ENCODE data around the gene AFF3. TPM values are rescaled to one million over a fixed set of nuclear protein-coding genes. Genes with fewer than 3 reads are reported as not detected.

The AFF3 gene
- total and polyA plus RNA-seq, 2 of the 8 experiments (the other 6 are each of a cell fraction or from before 2014, with no cell fraction given), result 0.27 to 3.0 TPM

GRCh38 chr2:99576775-99577174, 565.6 kb downstream of the AFF3 start:
- POLR2A ChIA-PET (ENCODE audit: partially characterized antibody), result no interaction called here
- no peak overlapping the region for H4K8ac ChIP-seq (ENCODE audit: extremely low read depth, insufficient read depth, low read length)

More at GRCh38 chr2:99576775-99577174, 565.6 kb downstream of the AFF3 start:
- Histone ChIP-seq H3K9me3 (ENCODE audit: insufficient read depth in 2 of 2, low read depth in 1 of 2, low read length in 1 of 2) (no peaks in the 10 kb centered on the region), H3K79me2 (ENCODE audit: control insufficient read depth in 1 of 2, insufficient read depth in 2 of 2, low read length in 2 of 2) (no peaks in the 10 kb centered on the region), H3K23ac (ENCODE audit: insufficient read length) (no peak overlapping the region), H2BK5ac (ENCODE audit: low read depth, low read length) (no peak overlapping the region), H3K27ac (ENCODE audit: low read depth, low read length) (no peak overlapping the region), H3K56ac (replicated peaks; ENCODE audit: insufficient read length, low read depth, low read length) (no peak overlapping the region), H2BK120ac (replicated peaks; ENCODE audit: low read depth, low read length) (no peak overlapping the region), H4K20me1 (replicated peaks in 1 of 2; ENCODE audit: control insufficient read depth in 1 of 2, insufficient read depth in 2 of 2, low read length in 2 of 2) (no peaks in the 10 kb centered on the region), H3K18ac (ENCODE audit: extremely low read depth, low read length) (no peak overlapping the region), H4K5ac (ENCODE audit: insufficient read length, low read depth, low read length) (no peak overlapping the region), H3K14ac (ENCODE audit: insufficient read length) (no peak overlapping the region), H3K4me3 (ENCODE audit: extremely low read depth in 1 of 4, insufficient read depth in 2 of 4, low read depth in 3 of 4, low read length in 4 of 4) (no peak overlapping the region), H3K79me1 (ENCODE audit: low read depth, low read length) (no peaks in the 10 kb centered on the region), H2BK20ac (ENCODE audit: low read length) (no peak overlapping the region), H2BK12ac (ENCODE audit: low read depth, low read length) (no peak overlapping the region), H3K36me3 (ENCODE audit: control insufficient read depth in 2 of 4, insufficient read depth in 4 of 4, low read length in 3 of 4) (no peaks in the 10 kb centered on the region), H3K27me3 (replicated peaks in 1 of 4; ENCODE audit: control insufficient read depth in 3 of 4, extremely low read depth in 1 of 4, insufficient read depth in 3 of 4, low read length in 3 of 4) (no peaks in the 10 kb centered on the region), H3K4ac (replicated peaks; ENCODE audit: insufficient read length, low read depth, low read length) (no peak overlapping the region), H4K91ac (replicated peaks; ENCODE audit: insufficient read length, low read length) (no peak overlapping the region), H2BK15ac (ENCODE audit: low read length) (no peak overlapping the region), H3K9ac (replicated peaks in 1 of 4; ENCODE audit: extremely low read depth in 1 of 4, low read depth in 3 of 4, low read length in 3 of 4) (no peak overlapping the region), H3K4me1 (replicated peaks in 1 of 4; ENCODE audit: control insufficient read depth in 3 of 4, insufficient read depth in 4 of 4, low read length in 3 of 4) (peaks cover 0 to 4% (median under 1%) of the 10 kb centered on the region in 4 experiments; a peak in 4 of 7 replicates), H2AFZ (ENCODE audit: low read length) (no peak overlapping the region), H3K23me2 (ENCODE audit: low read depth, low read length) (no peaks in the 10 kb centered on the region), H3K4me2 (ENCODE audit: insufficient read depth in 1 of 2, low read depth in 2 of 2, low read length in 2 of 2) (no peak overlapping the region), H2AK5ac (ENCODE audit: low read depth, low read length) (no peak overlapping the region)
- CTCF ChIA-PET (ENCODE audit: partially characterized antibody), result interaction anchor here (0.6 to 1.0 kb wide), 3 partner anchors 101 to 673 kb away, joined by 3 to 4 read pairs (median 3); no protein-coding TSS in a partner anchor
- WGBS, 2 experiments (ENCODE audit: extremely low coverage in 1 of 2, insufficient coverage in 1 of 2, insufficient read length in 1 of 2, insufficient replicate concordance in 2 of 2, low coverage in 1 of 2, low lambda C conversion rate in 2 of 2, missing lambda C conversion rate in 1 of 2), result 89% methylated on average over 3 of the region's 3 CpGs; no CpG with 5 or more reads in 1 of the 2 experiments
- no peak for FAIRE-seq
- DNase-seq (ENCODE audit: low read depth in 1 of 2, low spot score in 2 of 2), result no peak
- no peak for TF ChIP-seq KDM1A (IDR thresholded peaks at IDR 0.05; ENCODE audit: borderline replicate concordance, low read length)
